Hematopoietic multipotent progenitor cell treated with erythropoietin and hydrocortisone succinate and interleukin-3 and kit ligand, for 17 days (in vitro differentiated cells): ENCODE data around the gene FNTB.

ENCODE experiments used
- DNase-seq: peaks from one replicate; pipeline ENCODE4 v3.0.0-alpha.2; 2015; ENCODE audit warnings: low spot score

FNTB gene

DNA sequence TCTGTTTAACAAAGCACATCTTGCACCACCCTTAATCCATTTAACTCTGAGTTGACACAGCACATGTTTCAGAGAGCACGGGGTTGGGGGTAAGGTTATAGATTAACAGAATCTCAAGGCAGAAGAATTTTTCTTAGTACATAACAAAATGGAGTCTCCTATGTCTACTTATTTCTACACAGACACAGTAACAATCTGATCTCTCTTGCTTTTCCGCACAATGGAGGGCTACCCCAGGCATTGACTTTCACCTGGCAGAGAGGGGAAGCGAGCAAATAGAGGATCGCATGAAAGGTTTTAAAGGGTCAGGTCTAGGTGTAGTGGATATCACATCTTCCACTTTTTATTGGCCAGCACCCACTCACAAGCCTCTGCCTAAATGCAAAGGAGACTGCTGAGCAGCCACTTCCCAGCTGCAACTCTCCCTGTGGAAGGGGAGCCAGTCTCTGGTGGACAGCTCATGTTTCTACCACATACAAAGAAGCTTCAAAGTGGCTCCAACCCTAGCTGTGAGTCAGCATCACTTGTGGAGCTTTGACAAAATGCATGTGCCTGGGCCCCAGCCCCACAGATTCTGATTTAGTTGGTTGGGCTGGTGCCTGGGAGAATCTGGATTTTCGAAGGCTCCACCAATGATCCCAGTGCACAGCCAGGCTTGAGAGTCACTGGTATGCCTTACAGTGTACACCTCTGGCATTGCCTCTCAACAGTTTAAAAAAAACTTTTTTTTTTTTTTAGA lies 7.2 kb upstream of the FNTB start:
- DNase-seq: no peak

DNA sequence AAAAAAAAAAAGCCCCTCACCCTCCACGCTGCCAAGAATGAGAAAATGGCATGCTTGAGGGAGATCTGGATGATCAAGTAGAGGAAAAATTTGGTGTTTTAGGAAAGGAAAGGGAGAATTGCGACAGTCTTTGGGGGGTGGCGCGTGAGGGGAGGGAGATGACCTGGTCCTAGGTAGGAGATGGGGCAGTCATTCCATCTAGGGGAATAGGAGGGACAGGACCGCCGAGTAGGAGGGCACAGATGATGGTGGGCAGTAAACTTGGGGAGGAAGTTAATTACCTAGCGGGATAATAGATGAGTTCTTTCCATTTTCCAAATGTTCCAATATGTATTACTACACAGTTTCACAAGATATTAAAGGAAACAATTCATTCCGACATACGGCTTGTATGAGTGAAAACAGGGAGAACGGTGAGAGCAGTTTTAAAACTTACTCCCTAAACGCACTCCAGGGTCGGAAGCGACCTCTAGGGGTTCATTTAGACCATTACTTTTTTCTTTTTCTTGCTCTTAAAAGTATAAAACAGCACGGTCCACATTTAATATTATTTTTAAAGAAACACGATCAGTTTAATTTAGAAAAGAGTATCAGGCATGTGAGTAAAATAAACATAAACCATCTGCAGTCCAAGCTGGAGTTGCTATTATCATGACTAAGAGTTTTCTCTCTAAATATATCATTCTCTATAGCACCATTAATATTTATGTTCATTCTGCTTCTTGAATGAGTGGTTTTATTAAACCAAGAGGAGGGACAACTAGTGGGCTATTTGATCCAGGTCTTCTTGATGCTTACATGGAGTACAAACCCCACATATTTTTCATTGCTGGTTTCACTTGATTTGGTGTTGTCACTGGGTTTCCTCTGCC lies 3.0 kb upstream of the FNTB start:
- peak; percentile 62 for DNase-seq

DNA sequence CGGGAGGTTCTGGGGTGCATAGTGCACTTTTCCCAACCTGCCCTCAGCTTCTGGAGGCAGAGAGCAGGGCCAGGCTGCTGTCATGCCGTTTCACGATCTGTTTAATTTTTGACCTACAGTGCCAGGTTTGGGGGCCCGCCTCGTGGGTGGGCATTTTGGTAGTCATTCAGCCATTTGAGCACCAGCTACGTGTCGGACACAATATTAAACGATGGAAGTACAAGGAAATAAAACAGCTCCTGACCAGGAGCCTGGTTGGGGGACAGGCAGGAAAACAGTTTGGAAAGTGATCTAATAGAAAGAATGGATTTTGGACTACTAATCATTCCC lies 708 bp downstream of the FNTB start:
- DNase-seq: no peak

DNA sequence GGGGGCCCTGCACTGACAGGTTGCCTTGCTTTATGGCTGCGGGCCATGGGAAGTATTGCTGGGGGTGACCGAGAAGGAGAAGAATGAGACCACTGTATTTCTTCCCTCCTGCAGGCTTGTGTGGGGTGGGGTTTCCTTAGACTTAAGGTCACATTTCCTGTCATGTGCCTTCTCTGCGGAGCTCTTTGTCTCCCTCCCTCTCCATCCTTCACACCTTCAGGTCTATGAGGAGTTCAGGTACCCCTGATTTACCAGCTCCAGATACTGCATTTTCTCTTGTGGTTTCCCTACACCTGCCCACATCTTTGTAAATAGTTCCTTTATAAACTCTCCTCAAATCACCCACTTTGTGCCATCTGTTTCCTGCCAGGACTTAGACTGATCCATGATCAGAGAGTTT lies 3.6 kb downstream of the FNTB start:
- DNase-seq: no peak

GRCh38 chr14:64990939-64991338 lies 4.2 kb downstream of the FNTB start:
- no peak for DNase-seq

DNA sequence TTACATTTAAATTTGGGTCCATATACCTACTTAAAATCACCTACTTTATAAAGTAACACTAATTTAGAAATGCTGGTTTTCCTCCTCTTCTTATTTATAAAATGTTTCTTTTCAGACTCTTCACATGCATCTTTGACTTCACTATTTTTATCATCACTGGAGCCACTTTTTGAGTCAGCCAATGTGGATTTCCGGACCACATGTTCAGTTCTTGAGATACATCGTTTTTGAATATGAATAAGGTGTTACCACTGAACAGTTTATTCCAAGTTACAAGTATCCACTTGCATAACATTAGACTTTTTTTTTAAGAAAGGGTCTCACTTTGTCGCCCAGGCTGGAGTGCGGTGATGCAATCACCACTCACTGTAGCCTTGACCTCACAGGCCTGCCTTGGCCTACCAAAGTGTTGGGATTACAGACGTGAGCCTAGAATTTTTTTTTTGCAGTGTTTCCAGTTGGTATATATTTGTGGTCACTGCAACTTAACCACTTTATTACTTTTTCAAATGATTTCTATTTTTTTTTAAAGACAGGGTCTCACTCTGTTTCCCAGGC lies 5.7 kb downstream of the FNTB start:
- no peak for DNase-seq

DNA sequence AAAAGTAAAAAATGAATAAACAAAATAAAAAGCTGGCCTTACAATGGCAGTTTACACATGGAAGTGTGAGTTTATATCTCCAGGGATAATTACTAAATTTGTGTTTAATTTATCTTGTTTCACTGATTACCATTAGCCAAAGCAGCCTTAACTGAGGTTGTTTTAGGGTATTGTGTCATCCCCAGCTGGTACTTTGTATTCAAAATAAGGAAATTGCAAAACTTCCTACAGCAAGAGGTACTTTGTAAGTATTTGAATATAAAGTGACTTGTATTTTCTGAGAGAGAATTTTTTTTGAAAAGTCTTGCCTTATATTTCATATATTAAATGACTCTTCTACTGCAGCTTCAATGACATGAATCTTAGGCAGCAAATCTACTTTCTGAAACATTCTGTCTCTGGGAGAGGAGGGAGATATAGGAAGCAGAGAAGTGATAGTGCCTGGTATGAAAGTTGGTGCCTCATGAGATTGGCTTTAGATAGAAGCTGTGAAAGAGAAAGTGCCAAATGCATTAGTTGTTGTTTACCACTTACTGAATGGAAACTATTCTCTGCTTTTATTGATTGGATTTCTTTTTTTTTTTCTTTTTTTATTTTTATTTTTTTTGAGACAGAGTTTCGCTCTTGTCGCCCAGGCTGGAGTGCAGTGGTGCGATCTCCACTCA lies 6.7 kb downstream of the FNTB start:
- DNase-seq: no peak

- no peak for DNase-seq
Observed at GRCh38 chr14:64994540-64994939, 7.8 kb downstream of the FNTB start.

GRCh38 chr14:64995291-64995690 lies 8.6 kb downstream of the FNTB start:
- DNase-seq: no peak

DNA sequence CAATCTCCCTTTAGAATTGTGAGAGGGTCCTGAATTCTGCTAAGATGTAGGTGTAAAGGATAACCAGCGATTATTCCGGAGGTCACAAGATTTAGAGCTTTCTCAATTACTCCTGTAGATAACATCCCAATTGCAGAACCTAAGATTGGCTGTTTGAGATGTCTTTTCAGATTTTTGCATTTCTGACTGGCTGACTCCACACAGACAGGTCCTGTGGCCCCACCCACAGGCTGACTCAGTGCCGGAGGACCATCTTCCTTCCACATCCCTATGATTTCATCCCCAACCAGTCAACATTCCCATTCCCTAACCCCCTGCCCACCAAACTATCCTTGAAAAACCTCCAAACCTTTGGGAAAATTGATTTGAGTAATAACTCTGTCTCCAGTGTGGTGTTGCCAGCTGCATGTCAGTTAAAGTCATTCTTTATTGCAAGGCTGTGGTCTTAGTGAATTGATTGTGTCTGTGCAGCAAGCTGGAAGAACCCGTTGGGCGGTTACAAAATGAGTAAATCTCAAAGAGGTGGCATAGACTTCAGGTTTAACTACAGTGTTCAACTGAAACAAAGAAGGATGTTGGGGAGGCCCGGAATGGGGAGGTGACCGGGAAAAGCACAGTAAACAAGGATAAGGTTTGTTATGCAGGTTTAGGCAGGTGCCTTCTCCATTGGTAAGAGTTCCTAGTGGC lies 10.6 kb downstream of the FNTB start:
- DNase-seq: no peak

- DNase-seq: no peak
Observed at GRCh38 chr14:64998455-64998931, 11.8 kb downstream of the FNTB start.

DNA sequence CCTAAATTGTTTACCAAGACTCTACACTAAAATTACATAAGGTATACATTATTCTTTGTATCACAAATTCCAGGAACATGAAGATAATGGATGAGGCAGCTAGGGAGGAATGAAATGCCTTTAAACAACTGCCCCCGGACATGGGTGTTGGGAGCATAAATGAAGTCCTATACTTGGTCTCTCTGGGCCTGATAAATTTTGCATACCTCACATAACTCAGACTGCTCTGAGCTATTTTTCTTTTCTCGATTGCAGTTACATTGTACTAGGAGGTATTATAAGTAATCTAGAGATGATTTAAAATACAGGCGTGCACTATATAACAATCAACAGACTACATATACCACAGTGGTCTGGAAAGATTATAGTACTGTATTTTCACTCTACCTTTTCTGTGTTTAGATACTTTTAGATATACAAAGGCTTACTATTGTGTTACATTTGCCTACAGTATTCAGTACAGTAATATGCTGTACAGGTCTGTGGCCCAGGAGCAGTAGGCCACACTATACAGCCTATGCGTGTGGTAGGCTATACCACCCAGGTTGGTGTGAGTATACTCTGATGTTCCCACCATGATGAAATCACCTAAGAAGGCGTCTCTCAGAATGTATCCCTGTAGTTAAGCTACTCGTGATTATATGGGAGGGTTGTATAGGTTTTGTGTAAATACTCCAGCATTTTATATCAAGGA lies 14.3 kb downstream of the FNTB start:
- DNase-seq: no peak

- DNase-seq: no peak
Observed at GRCh38 chr14:65001723-65002122, 15.0 kb downstream of the FNTB start.

GRCh38 chr14:65002586-65003210 lies 16.0 kb downstream of the FNTB start:
- DNase-seq: no peak

DNA sequence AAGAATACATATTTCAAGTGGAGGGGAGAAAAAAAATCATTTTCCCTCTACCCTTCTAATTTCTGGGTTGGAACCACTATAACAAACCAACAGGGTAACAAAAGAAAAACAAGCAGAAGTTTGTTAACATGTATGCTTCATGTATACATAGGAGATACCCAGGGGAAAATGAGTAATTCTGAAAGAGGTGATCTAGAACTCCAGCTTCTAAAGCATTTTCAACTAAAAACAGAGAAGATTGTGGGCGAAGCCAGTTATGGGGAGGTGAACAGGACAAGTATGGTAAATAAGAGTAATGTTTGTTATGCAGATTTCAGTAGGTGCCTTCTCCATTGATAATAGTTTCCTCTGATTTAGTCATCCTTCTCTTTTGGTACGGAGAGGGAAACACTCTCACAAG lies 16.7 kb downstream of the FNTB start:
- no peak for DNase-seq

DNA sequence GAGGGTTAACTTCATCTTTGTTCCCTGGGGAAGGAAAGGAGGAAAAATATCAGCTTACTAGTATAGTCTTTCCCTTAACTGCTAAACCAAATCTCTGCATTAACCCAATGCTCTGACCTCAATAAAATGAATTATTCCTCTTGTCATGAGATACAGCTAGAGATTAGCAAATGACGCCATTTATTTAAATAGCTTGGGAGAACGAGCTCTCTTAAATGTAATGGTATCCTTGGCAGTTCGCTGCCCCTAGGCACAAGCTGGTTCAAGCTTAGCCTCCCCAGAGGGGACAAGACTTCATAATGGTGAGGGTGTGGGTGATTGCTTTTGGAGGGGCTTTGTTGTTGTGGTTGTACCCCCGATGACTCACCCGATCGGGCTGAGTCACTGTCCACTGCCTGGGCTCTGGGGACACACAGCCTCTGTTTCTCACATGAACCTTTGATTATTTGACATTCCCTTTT lies 19.6 kb downstream of the FNTB start:
- no peak for DNase-seq

DNA sequence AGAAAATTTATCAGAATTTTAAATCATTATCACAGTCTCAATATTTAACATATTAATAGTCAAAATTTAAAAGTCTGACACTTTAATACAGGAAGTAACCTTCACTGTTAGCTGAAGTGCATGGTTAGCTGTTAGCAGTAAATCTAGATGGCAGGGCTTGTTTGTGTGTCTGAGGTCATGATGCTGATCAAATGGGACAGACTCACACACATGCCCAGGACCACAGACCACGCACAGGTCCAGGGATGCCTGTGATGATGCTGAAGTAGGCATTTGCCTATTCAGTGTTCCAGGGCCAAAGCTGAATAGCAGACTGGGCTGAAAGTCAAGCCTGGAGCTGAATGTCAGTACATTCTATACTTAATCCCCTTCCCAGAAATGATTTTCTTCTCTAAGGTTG lies 20.5 kb downstream of the FNTB start:
- DNase-seq: no peak

DNA sequence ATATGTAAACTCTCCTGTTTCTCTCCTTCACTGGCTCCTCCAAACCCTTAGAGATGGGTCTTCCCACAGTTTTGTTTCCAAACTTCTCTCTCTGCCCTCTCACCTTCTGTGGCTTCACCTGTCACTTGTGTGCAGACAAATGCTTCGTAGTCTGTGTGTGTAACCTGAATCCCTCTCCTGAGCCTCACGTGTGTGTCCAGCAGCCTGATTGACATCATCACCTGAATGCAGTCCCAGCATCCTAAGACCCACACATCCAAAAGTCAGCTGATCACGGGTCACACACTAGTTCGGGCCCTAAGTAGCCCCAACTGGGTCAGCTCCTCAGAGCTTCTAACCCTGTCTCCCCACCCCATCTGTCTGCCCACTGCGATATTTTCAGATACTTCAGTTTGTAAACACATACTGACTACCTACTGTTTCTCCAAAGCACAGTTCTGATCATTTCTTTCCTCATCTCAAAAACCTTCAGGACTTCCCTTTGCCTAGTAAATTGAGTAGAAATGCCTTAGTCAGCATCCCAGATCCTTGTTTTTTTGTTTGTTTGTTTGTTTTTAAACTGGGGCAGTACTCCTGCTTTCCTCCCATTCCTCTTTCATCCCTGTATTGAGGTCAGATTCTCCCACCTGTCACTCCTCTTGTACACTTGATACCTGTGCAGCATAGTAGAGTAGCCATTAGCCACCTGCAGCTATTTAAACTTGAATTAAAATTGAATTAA lies 23.7 kb downstream of the FNTB start:
- no peak for DNase-seq

- no peak for DNase-seq
Observed at GRCh38 chr14:65011538-65011937, 24.8 kb downstream of the FNTB start.

DNA sequence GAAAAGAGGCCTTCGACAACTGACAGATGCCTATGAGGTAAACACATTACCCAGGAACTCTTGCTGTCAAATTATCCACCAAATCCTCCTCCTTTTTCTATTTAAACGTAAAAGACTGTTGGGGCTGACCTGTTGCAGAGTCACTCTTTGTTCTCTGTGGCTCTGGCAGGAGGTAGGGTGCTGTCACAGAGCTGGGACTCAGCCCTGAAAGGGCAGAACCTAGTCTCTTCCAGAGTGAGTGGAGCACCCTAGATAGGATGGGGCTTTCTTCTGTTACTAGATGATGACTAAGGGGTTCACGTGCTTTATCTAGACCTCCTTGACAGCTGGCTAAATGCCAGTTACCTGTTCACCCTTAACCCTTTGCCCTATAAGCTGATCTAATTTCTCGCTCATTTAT lies 25.7 kb downstream of the FNTB start:
- DNase-seq: no peak
